Measurements from ENCODE around the gene KIDINS220. TPM values are rescaled to one million over a fixed set of nuclear protein-coding genes. Genes with fewer than 3 reads are reported as not detected.

Gene KIDINS220
- total and polyA plus RNA-seq, 2 of the 13 experiments (the other 11 are each of a cell fraction or from before 2014, with no cell fraction given) = 25.2 to 32.3 TPM

DNA sequence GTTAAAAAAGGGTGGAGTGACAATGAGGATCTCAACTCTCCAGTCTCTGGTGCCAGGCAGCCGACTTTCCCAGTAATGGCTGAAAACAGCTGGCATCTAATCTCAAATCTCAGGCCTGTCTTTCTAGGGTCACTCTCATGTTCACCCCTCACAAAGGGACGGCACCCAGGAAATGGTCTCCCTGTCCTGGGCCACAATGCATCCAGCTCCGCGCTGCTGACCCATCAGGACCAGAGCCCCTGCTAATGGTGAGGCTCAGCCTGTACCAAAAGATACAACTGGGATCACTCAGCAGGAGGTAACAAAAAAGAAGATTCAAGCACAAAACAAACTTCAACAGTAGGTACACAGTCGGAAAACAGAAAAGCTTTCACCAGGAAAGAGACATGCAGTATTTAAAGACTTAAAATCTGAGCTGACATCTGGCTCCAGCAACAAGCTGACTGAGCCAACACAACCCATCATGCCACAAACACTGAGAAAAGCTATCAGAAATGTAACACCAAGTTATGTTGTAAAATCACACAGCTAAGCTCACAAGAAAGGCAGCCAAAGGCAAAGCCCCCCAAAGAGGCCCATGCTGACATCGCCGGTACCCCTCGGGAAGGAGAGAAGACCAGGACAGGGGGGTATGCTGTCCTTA, 13.6 kb upstream of the KIDINS220 start:
- no peak for DNase-seq (ENCODE audit: low spot score)
- Histone ChIP-seq H3K4me3 (replicated peaks in 1 of 3; ENCODE audit: insufficient read depth in 1 of 3, low read depth in 2 of 3, low read length in 3 of 3) (no peak overlapping the region), H3K4me2 (ENCODE audit: low read depth, low read length) (no peak overlapping the region), H3K36me3 (replicated peaks in 1 of 2; ENCODE audit: control insufficient read depth in 1 of 2, insufficient read depth in 2 of 2, low read length in 2 of 2) (no peaks in the 10 kb centered on the region), H3K27me3 (ENCODE audit: control insufficient read depth in 1 of 2, insufficient read depth in 2 of 2, low read length in 2 of 2) (peaks cover 0 to 34% of the 10 kb centered on the region in 2 experiments; a peak in 3 of 5 replicates), H3K9me3 (ENCODE audit: low read length) (no peaks in the 10 kb centered on the region), H3K9ac (ENCODE audit: insufficient read depth, low read depth, low read length) (no peak overlapping the region), H3K27ac (ENCODE audit: extremely low read length, insufficient read depth, low read length) (no peak overlapping the region), H3K79me2 (ENCODE audit: insufficient read depth, low read length) (no peaks in the 10 kb centered on the region), H3K4me1 (ENCODE audit: insufficient read depth, low read length) (peaks cover 16% of the 10 kb centered on the region), H2AFZ (ENCODE audit: low read length) (no peak overlapping the region), H4K20me1 (ENCODE audit: insufficient read depth, low read length) (no peaks in the 10 kb centered on the region)
- FAIRE-seq = no peak
- WGBS (ENCODE audit: low lambda C conversion rate) = 63% methylated on average over 8 of the region's 8 CpGs
- in situ Hi-C loops (cut with HindIII; ENCODE audit: extremely low pct_ligation_motif_present, low pct_unique_long_range_greater_than_20kb) (no loop called here), intact Hi-C loops (cut with micrococcal nuclease; ENCODE audit: unreplicated experiment) (no loop called here)
- ChIA-PET CTCF (ENCODE audit: low intra/inter-chr PET ratio, low total read pairs) (no interaction called here), POLR2A (no interaction called here)
- ATAC-seq = no peak
- no TSS peak for BruUV-seq (replicated peaks)
- TF ChIP-seq RXRA (CRISPR knock-in tag; IDR thresholded peaks at IDR 0.05) = no peak
- TF ChIP-seq DNMT3B (CRISPR knock-in tag; conservative IDR thresholded peaks at IDR 0.05) = no peak
- no peak for TF ChIP-seq ZNF230 (CRISPR knock-in tag; IDR thresholded peaks at IDR 0.05)
- no peak for TF ChIP-seq ZSCAN12 (CRISPR knock-in tag; IDR thresholded peaks at IDR 0.05)
- TF ChIP-seq, protein P1, sequence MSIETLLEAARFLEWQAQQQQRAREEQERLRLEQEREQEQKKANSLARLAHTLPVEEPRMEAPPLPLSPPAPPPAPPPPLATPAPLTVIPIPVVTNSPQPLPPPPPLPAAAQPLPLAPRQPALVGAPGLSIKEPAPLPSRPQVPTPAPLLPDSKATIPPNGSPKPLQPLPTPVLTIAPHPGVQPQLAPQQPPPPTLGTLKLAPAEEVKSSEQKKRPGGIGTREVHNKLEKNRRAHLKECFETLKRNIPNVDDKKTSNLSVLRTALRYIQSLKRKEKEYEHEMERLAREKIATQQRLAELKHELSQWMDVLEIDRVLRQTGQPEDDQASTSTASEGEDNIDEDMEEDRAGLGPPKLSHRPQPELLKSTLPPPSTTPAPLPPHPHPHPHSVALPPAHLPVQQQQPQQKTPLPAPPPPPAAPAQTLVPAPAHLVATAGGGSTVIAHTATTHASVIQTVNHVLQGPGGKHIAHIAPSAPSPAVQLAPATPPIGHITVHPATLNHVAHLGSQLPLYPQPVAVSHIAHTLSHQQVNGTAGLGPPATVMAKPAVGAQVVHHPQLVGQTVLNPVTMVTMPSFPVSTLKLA (IDR thresholded peaks at IDR 0.05) = no peak
- no peak for TF ChIP-seq ZNF343 (CRISPR knock-in tag; IDR thresholded peaks at IDR 0.05)
- TF ChIP-seq ZNF556 (CRISPR knock-in tag; IDR thresholded peaks at IDR 0.05; ENCODE audit: borderline replicate concordance) = no peak
- no peak for TF ChIP-seq EED (CRISPR knock-in tag; IDR thresholded peaks at IDR 0.05)
- no peak for TF ChIP-seq GZF1 (CRISPR knock-in tag; IDR thresholded peaks at IDR 0.05)
- TF ChIP-seq MEIS1 (CRISPR knock-in tag; IDR thresholded peaks at IDR 0.05; ENCODE audit: borderline replicate concordance) = no peak
- TF ChIP-seq ZNF33A (CRISPR knock-in tag; IDR thresholded peaks at IDR 0.05; ENCODE audit: borderline replicate concordance) = no peak
- no peak for TF ChIP-seq NFKBIZ (CRISPR knock-in tag; IDR thresholded peaks at IDR 0.05)
- TF ChIP-seq ZNF253 (CRISPR knock-in tag; IDR thresholded peaks at IDR 0.05; ENCODE audit: borderline replicate concordance) = no peak
- TF ChIP-seq RBAK (CRISPR knock-in tag; IDR thresholded peaks at IDR 0.05) = no peak
- TF ChIP-seq, protein P2, sequence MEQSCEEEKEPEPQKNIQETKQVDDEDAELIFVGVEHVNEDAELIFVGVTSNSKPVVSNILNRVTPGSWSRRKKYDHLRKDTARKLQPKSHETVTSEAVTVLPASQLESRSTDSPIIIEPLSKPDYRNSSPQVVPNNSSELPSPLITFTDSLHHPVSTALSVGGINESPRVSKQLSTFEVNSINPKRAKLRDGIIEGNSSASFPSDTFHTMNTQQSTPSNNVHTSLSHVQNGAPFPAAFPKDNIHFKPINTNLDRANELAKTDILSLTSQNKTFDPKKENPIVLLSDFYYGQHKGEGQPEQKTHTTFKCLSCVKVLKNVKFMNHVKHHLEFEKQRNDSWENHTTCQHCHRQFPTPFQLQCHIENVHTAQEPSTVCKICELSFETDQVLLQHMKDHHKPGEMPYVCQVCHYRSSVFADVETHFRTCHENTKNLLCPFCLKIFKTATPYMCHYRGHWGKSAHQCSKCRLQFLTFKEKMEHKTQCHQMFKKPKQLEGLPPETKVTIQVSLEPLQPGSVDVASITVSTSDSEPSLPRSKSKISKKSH (CRISPR knock-in tag; IDR thresholded peaks at IDR 0.05; ENCODE audit: borderline replicate concordance) = no peak
- no peak for TF ChIP-seq ATF1 (CRISPR knock-in tag; IDR thresholded peaks at IDR 0.05)
- no peak for TF ChIP-seq ZC3H13 (CRISPR knock-in tag; IDR thresholded peaks at IDR 0.05)
- TF ChIP-seq, protein P3, sequence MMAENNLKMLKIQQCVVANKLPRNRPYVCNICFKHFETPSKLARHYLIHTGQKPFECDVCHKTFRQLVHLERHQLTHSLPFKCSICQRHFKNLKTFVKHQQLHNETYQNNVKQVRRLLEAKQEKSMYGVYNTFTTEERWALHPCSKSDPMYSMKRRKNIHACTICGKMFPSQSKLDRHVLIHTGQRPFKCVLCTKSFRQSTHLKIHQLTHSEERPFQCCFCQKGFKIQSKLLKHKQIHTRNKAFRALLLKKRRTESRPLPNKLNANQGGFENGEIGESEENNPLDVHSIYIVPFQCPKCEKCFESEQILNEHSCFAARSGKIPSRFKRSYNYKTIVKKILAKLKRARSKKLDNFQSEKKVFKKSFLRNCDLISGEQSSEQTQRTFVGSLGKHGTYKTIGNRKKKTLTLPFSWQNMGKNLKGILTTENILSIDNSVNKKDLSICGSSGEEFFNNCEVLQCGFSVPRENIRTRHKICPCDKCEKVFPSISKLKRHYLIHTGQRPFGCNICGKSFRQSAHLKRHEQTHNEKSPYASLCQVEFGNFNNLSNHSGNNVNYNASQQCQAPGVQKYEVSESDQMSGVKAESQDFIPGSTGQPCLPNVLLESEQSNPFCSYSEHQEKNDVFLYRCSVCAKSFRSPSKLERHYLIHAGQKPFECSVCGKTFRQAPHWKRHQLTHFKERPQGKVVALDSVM (CRISPR knock-in tag; IDR thresholded peaks at IDR 0.05) = no peak
- TF ChIP-seq, protein P4, sequence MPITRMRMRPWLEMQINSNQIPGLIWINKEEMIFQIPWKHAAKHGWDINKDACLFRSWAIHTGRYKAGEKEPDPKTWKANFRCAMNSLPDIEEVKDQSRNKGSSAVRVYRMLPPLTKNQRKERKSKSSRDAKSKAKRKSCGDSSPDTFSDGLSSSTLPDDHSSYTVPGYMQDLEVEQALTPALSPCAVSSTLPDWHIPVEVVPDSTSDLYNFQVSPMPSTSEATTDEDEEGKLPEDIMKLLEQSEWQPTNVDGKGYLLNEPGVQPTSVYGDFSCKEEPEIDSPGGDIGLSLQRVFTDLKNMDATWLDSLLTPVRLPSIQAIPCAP (CRISPR knock-in tag; IDR thresholded peaks at IDR 0.05; ENCODE audit: low read depth) = no peak

Measured in HepG2 (cell line).